HG02642 (cell line): ENCODE results near the gene MAP3K13.
"Not testable (repeated sequence)": the region's sequence is repeated elsewhere in the genome, so short reads cannot be mapped to it uniquely, and the experiment has no call there.

ENCODE experiments used
- ATAC-seq: cut with Tn5 transposase; IDR thresholded peaks from one replicate; pipeline ENCODE4 v1.9.1; 2021; ENCODE audit warnings: mild to moderate bottlenecking; ENCODE audit not compliant: unreplicated experiment, poor library complexity

The MAP3K13 gene

GRCh38 chr3:185439745-185440466 is 77.0 kb downstream of the MAP3K13 start:
- ATAC-seq, result no peak

- ATAC-seq, result no peak
Measured at GRCh38 chr3:185442031-185442430, 79.1 kb downstream of the MAP3K13 start.

GRCh38 chr3:185444329-185444728 is 81.4 kb downstream of the MAP3K13 start:
- no peak for ATAC-seq

- ATAC-seq, result no peak
Measured at GRCh38 chr3:185448107-185448506, 85.2 kb downstream of the MAP3K13 start.

- not testable (repeated sequence) for ATAC-seq
Measured at GRCh38 chr3:185451432-185451831, 88.5 kb downstream of the MAP3K13 start.

- ATAC-seq, result no peak
Measured at GRCh38 chr3:185457376-185457775, 94.4 kb downstream of the MAP3K13 start.

GRCh38 chr3:185460309-185460708 is 97.4 kb downstream of the MAP3K13 start:
- no peak for ATAC-seq

GRCh38 chr3:185460719-185461350 is 97.9 kb downstream of the MAP3K13 start:
- no peak for ATAC-seq

- ATAC-seq, result no peak
Measured at GRCh38 chr3:185465471-185465870, 102.5 kb downstream of the MAP3K13 start.

GRCh38 chr3:185466123-185466522 is 103.2 kb downstream of the MAP3K13 start:
- ATAC-seq, result not testable (repeated sequence)

- ATAC-seq, result no peak
Measured at GRCh38 chr3:185469542-185469941, 106.6 kb downstream of the MAP3K13 start.

GRCh38 chr3:185470323-185470722 is 107.4 kb downstream of the MAP3K13 start:
- no peak for ATAC-seq

- ATAC-seq, result no peak
Measured at GRCh38 chr3:185473290-185473815, 110.4 kb downstream of the MAP3K13 start.

GRCh38 chr3:185474922-185475321 is 112.0 kb downstream of the MAP3K13 start:
- not testable (repeated sequence) for ATAC-seq

GRCh38 chr3:185477316-185477715 is 114.4 kb downstream of the MAP3K13 start:
- no peak for ATAC-seq

- no peak for ATAC-seq
Measured at GRCh38 chr3:185479373-185479945, 116.5 kb downstream of the MAP3K13 start.

GRCh38 chr3:185484296-185484695 is 121.4 kb downstream of the MAP3K13 start:
- ATAC-seq, result no peak

- ATAC-seq, result no peak
Measured at GRCh38 chr3:185486394-185486793, 123.5 kb downstream of the MAP3K13 start.

- no peak for ATAC-seq
Measured at GRCh38 chr3:185488465-185488864, 125.5 kb downstream of the MAP3K13 start.

- ATAC-seq, result no peak
Measured at GRCh38 chr3:185489462-185489861, 126.5 kb downstream of the MAP3K13 start.

GRCh38 chr3:185490241-185490640 is 127.3 kb downstream of the MAP3K13 start:
- no peak for ATAC-seq
